AML-193 (cell line): ENCODE data around the gene OBP2B.
A peak's percentile ranks its signal among the peaks of the same experiment; 100 is the strongest.
"Not testable (repeated sequence)": the region's sequence is repeated elsewhere in the genome, so short reads cannot be mapped to it uniquely, and the experiment has no call there.

Experiments
- DNase-seq, 2 experiments: peaks; one replicate each; lab custom pipeline; 2025; lab: John Stamatoyannopoulos, UW

Gene OBP2B, protein sequence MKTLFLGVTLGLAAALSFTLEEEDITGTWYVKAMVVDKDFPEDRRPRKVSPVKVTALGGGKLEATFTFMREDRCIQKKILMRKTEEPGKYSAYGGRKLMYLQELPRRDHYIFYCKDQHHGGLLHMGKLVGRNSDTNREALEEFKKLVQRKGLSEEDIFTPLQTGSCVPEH

DNA sequence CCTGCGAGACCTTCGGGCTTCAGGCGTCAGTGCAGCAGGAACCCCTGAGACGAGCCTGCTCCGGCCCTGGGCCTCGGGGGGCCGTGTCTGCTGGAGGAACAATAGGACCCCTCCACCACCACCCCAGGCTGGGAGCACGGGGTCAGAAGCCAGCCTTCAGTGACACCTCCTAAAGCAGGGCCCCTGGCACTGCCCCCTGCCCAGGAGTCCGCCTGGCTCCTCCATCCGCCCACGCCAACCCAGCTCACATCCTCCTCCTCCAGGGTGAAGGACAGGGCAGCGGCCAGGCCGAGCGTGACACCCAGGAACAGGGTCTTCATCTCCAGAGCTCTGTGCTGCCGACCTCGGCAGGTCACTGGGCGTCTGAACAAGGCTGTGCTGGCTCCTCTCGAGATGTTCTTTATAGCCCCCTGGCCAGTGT, at the start of gene OBP2B:
Gene OBP2B (minus strand): TSS at position 371 of the 421 bp plus-strand sequence. CDS start 51 bp downstream, at position 320.
- not testable (repeated sequence) for DNase-seq

GRCh38 chr9:133258061-133259015, 49.3 kb upstream of the OBP2B start:
- DNase-seq, result no peak

DNA sequence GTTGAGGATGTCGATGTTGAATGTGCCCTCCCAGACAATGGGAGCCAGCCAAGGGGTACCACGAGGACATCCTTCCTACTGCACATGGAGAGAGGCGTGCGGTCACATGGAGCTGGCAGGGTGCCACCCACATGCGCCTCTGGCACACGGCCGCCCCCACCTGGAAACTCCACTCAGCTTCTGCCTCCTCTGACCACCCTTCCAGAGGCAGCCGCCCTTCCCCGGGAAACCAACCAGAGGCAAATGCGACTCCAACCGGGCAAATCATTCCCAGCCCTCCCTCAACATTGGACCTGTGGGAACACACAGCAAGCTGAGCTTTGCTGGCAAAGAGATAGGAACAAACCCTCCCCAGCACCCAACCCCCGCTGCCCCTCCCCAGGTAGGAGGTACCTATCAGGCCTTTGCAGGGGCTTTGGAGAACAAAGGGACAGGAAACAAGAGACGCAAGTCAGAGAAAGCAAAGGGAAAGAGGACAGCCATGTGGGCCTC, 48.5 kb upstream of the OBP2B start:
- no peak for DNase-seq

- DNase-seq, result no peak
Measured at GRCh38 chr9:133256686-133257091, 47.6 kb upstream of the OBP2B start.

GRCh38 chr9:133256136-133256461, 47.0 kb upstream of the OBP2B start:
- DNase-seq, result no peak

- DNase-seq, result no peak
Measured at GRCh38 chr9:133255371-133256135, 46.5 kb upstream of the OBP2B start.

GRCh38 chr9:133254471-133254870, 45.4 kb upstream of the OBP2B start:
- DNase-seq, result no peak

DNA sequence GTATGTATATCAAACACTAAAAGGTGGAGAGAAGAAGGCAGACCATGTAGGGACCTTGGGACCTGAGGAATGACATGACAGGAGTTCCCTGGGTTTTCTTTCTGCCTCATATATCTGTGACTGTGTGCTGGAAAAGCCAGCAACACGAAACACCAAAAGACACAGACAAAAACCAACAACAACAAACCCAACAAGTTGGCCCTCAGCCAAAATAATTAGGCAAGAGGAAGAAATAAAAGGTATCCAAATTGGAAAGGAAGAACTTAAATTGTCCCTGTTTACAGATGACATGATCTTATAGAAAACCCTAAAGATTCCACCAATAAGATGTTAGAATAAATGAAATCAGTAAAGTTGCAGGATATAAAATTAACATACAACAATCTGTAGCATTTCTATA, 44.2 kb upstream of the OBP2B start:
- no peak for DNase-seq

DNA sequence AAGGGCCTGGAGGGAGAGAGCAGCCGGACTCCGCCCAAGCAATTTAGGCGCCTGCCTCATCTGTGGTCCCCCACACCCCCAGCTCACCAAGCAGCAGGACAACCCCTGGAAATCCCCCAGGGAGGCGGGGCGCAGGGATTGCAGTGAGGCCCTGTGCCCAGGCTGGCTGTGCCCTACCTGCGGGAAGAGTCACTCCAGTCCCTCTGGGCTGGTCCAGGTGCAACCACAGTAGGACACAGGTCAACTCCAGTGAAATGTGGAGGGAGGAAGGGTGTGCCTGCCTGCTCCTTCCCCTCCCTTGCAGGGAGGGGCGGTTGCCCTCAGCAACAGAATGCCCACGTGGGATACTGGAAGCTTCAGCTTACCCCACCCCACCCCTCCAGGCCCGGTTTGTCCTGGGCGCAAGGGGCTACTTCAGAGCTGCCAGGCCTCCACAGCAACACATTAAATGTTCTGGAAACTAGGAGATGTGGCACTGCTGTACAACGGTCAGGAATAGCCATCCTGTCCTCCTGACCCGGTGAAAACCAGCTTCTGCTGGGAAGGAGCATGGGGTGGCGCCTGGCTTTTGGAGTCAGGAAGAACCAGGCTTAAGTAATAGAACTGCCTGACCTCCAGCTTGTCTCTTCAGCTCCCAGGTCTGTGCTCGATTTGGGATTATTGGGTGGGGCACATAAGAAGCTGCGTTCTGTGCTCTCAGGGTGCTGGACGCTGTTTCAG, 43.4 kb upstream of the OBP2B start:
- DNase-seq, result no peak

DNA sequence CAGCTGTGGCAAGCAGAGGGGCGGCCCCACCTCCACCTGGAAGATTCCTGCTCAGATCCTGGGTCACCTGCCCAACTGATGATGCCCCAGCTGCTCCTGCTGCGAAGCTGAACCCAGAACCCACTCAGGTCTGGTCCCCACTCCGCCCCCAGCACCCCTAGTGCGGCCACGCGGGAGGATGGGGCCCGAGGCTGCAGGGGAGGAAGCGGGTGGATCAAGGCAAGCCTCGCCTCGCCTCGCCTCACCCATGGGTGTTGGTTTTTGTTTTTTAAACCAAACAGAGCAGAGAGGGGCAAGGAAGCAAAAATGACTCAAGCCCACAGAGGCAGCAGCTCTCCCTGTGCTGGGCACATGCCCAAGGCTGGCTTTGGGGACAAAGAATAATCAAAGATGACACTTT, 42.7 kb upstream of the OBP2B start:
- DNase-seq, result no peak

- not testable (repeated sequence) for DNase-seq
Measured at GRCh38 chr9:133251221-133251620, 42.2 kb upstream of the OBP2B start.

DNA sequence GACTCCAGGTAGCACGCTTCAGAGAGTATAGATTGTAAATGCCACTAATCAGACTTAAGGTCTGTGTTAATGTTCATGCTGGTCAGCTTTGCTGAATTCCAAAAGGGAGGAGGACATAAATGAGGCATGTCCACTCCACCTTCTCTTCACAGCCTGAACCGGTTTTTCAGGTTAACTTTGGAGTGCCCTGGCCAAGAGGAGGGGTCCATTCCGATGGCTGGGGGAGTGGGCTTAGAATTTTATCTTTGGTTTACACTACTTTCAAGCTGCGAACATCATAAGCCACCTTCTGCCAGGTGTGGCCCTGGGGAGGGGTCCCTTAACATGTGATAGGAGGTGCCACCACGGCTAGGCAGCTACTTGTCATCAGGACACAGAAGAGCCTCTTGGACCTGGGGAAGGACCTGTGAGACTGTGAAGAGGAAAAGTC, 41.7 kb upstream of the OBP2B start:
- DNase-seq, result no peak

DNA sequence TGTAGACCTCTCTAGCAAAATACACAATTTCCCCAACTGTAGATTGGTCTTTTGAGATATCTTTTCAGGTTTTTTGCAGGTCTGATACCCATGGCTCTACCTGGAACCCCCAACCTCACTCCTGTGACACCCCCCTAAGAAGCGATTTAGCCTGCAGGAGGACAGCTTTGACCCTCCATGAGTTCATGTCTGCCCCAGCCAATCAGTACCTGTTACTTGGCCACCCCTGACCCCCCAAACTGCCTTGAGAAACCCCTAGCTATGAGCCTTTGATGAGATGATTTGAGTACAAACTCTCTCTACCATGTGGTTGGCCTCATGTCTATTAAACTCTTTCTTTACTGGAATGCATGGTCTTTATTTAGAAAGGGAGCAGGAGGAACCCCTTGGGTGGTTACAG, 40.3 kb upstream of the OBP2B start:
- no peak for DNase-seq

GRCh38 chr9:133248726-133249295, 39.8 kb upstream of the OBP2B start:
- DNase-seq, result no peak

DNA sequence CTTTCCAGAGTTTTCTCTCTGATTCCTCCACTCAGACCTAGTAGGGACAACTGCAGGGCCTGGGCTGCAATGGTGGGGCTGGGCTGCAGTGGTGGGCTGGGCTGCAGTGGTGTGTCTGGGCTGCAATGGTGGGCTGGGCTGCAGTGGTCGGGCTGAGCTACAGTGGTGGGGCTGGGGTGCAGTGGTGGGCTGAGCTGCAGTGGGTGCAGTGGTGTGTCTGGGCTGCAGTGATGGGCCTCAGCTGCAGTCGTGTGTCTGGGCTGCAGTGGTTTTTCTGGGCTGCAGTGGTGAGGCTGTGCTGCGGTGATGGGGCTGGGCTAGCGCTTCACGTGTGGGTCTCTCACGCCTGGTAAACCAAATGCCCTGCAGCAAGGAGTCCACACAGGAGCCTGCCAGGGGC, 38.6 kb upstream of the OBP2B start:
- DNase-seq, result no peak

DNA sequence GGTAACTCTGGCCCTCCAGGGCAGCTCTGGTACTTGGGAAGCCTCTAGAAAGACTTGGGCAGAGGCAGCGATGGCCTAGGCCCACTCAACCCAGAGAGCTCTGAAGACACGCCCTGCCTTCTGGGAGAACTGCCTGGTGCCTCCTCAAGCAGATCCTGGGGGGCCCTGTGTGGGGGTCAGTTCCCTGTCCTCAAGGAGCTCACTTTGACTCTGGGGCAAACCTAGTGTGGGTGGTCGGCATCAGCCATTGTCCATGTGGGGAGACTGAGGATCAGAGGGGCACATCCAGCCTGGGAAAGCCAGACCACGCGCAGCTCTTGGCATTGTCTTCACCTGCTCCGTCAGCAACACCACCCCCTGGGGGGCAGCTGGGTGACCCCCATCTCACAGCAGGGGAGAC, 37.9 kb upstream of the OBP2B start:
- no peak for DNase-seq

DNA sequence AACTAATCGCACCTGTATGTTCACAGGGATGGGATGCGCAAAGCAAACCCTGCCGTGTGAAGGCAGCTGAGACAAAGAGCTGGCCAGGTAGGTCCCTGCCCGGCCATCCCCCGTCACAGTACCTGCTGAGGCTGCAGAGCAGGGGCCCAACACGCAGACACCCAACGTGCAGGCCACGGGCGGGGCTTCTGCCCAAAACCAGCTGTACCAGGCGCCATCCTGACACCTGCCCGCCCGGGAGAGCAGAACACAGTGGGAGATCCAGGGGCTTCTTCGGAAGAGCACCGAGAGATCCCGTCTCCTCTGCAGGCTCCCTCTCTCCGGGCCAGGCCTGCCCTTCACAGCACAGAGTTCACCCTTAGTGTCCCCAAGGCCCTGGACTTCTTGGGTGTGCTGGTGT, 37.5 kb upstream of the OBP2B start:
- no peak for DNase-seq

- DNase-seq, result no peak
Measured at GRCh38 chr9:133242991-133243390, 33.9 kb upstream of the OBP2B start.

DNA sequence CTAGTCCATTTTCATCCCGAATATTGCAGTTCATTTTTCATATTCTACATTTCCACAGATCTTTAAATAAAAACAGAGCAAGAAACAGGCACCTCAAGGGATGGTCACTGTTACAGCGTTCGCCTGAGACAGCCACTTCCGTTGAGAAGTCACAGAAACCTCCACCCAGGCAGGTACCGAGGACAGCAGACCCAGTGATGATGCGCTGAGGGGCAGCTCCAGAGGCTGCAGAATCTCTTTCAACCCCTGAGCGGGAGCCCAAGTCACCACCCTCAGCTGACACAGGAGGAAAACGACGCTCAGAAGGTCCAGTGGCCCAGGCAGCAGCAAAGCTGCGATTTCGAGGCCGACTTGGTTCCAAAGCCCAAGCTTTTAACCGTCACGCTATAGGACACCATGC, 33.2 kb upstream of the OBP2B start:
- no peak for DNase-seq

DNA sequence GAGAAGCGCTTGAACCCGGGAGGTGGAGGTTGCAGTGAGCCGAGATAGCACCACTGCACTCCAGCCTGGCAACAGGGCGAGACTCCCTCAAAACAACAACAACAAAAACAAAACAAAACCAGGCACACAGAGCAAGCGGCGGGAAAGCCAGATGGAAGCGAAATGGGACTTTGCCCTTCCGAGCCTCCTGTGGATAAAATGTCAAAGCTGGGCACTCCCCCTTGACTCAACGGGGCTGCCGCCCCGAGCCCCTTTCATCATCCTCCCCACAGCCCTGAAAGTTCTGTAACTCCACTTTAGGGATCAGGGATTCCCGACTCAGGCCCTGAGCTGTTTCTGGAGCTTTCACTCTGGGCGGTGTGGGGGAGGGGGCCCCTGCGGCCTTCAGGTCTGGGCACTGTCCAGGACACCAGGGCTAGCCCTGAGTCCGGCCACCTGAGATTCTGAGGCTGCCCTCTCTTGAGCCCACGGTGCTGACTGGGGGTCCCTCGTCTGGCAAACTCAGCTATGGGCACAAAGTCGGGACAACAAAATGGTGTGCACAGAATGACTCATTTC, 30.6 kb upstream of the OBP2B start:
- no peak for DNase-seq

- DNase-seq, result peak; percentile 33 to 53
Measured at GRCh38 chr9:133238851-133239532, 29.9 kb upstream of the OBP2B start.
